NCI-H2029 (cell line): ENCODE measurements around the gene ITPRIPL1.

Experiments
- DNase-seq: peaks from one replicate; lab custom pipeline; 2025; lab: John Stamatoyannopoulos, UW

The ITPRIPL1 gene

GRCh38 chr2:96323849-96324248, 1.3 kb upstream of the ITPRIPL1 start:
- no peak for DNase-seq

DNA sequence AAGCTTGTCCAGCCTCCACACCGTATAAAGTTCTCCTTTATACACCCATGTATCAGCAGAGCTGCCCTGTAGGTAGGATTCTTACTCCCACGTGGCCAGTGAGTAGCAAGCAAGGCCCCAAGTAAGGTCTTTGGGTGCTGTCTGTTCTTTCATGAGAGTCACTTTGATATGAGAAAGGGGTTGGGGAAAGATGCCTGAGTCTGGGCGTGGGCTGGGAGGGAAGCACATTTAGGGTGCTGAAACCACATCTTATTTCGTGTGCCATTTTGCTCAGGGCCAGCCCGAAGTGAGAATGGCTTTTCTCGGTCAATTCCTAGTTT, 436 bp upstream of the ITPRIPL1 start:
- DNase-seq = no peak

DNA sequence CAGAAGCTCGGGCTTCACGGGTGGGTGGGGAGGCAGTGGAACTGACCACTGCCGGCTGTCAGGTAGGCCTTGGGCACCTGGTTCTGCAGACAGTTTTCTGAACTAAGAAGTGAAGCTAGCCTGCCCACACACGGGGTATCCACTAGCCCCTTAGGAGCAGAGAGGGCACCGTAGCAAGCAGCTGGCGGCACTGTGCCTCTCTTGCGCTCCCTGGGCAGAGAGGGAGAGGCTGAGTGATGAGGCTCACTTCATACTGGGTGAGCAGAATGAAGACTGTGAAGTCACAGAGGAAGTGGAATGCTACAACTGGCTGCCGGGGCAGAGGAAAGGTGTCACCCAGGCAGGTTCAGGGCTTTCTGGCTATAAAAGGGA, 753 bp downstream of the ITPRIPL1 start:
- no peak for DNase-seq

DNA sequence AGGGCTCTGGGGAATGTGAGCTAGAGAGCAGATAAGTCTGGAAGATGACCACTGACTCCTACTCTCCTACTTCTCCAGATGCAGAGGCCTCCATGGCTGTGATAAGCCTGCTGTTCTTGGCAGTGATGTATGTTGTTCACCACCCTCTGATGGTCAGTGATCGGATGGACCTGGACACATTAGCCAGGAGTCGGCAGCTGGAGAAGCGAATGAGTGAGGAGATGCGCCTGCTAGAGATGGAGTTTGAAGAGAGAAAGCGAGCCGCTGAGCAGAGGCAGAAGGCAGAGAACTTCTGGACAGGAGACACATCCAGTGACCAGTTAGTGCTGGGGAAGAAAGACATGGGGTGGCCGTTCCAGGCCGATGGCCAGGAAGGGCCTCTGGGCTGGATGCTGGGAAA, 1.4 kb downstream of the ITPRIPL1 start:
- no peak for DNase-seq

- no peak for DNase-seq
Observed at GRCh38 chr2:96326990-96327820, 2.1 kb downstream of the ITPRIPL1 start.

- peak; percentile 69 for DNase-seq
Observed at GRCh38 chr2:96329456-96329855, 4.3 kb downstream of the ITPRIPL1 start.

GRCh38 chr2:96329874-96330273, 4.8 kb downstream of the ITPRIPL1 start:
- no peak for DNase-seq

DNA sequence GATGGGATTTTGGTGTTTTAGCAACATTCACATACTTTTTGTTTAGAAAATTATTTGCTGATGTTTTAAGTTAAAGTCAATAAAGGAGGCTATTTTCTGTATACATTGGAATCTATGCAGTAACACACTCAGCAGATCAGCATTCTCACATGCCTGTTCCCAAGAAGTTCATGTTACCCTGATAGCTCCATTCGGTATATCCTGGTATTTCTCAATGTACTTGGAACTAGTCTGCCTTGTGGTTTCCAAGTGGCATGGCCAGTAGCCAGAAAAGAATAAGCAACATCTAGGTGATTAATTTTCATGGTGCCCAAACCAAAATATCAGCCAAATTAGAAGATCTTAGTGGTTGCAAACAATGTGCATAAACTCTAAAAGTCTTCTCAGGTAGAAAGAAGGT, 5.3 kb downstream of the ITPRIPL1 start:
- peak; percentile 41 for DNase-seq

DNA sequence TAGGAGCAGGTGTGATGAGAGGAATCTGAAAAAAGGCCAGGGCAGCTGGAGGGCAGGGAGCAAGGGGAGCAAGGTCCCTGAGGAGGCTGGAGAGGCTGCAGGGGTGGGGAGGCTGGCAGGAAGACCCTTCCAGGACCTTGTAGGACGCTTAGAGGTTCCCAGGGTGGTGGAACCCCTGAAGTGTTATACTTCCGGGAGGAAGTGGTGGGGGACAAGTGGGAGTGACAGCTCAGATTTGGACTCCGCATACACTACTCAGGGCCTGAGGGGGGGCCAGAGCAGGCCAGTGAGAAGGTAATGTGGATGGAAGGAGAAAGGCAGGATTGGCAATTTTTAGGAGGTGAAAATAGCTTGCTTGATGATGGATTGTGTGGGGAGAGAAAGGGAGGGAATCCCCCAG, 8.6 kb downstream of the ITPRIPL1 start:
- no peak for DNase-seq

DNA sequence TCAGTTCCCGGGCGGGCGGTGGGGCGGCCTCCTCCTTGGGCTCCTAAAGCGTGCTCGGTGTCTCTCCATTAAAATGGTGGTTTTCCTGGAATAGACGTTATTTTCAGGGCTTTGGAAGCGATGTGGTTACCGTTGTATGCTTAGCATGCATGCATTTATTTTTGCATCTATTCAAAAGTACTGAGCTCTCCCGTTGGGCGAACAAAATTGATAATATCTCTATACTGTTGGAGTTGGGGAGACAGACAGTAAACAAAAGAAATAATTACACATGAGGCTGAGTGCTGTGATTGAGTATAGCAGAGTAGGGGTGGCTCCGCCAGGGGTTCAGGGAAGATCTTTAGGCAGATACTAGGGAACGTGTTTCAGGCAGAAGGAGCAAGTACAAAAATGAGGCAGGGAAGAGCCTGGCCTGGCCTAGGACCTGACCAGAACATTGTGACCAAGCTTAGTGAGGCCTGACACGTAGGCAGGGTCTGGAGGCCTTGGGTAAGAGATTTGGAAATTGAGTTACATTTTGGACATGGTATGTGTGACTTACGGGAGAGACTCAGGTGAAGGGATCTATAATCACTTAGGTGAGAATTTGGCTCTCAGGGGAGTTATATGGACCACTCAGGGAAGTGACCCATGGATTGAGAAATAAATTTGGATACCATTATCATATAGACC, 11.1 kb downstream of the ITPRIPL1 start:
- no peak for DNase-seq

DNA sequence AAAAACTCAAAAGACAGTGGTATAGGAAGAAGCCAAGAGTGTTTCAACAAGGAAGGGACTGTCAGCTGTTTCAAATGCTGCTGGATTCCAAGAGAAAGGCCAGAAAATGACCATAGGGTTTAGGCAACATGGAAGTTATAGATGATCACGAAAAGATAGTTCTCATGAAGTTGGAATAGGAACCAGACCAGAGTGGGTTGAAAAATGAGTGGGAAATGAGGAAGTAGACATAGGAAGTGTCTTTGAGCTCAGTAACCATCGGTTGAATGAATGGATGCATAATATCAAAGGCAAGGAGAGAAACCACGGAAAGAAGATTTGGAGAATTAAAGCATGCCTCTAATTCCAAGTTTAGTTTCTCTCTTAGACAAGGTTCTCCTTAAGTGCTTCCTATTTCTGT, 11.8 kb downstream of the ITPRIPL1 start:
- no peak for DNase-seq

DNA sequence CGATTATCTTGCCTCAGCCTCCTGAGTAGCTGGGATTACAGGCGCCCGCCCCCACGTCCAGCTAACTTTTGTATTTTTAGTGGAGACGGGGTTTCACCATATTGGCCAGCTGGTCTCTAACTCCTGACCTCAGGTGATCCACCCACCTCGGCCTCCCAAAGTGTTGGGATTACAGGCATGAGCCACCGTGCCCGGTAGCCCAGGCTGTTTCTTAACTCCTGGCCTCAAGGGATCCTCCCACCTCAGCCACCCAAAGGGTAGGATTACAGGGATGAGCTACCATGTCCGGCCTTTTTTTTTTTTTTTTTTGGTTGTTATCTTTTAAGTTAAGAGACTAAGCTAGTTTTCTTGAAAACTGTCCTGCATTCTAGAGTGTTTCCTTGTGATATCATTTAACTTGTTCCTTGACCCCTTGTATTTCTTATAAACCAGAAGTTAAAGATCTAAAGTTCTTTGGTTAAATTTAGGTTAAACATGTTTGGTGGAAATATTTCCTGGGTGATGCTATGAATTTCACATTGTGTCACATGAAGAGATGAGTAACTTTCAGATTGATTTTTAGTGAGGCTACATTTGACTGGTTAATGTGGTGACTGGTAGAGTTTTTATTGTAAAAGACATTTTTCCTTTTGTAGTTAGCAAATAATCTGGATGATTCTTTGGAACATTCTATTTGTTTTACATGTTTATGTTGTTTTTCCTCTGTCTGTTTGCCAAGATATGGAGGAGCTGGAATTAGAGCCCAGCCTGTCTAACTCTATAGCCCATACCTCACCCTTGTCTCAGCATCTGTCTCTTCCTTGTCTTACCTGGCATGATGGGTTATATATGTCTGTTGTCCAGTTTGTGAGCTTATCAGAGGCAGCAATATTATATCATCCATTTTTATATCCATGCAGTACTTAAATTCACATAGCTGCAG, 15.6 kb downstream of the ITPRIPL1 start:
- DNase-seq = no peak

DNA sequence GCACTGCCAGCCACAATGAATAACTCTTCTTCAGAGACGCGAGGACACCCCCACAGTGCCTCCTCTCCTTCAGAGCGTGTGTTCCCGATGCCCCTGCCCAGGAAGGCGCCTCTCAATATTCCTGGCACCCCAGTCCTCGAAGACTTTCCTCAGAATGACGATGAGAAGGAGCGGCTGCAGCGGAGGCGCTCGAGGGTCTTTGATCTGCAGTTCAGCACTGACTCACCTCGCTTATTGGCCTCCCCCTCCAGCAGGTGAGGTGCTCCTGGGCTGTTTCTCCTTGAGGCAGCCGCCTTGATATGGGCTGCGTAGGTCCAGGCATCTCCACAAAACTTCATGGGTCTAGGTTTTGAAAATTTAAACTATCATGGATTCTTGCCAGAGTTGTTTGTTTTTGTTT, 16.5 kb downstream of the ITPRIPL1 start:
- DNase-seq = no peak

DNA sequence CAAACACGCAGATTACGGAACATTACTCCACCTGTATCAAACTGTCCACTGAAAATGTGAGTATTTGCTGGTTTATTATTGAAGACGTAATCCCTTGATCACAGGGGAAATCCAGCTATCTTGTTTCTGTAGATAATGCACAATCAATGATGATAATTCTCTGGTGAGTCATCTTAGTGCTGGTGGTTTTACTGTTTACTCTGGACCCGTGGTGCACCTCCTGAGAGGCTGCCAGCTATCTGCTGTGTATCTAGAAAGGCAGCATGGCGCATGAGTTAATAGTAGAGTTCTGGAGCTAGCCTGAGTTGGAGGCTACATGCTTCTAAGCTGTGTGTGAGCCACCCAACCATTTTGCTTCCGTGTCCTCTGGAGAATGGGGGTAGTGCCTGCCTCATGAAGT, 17.0 kb downstream of the ITPRIPL1 start:
- no peak for DNase-seq

DNA sequence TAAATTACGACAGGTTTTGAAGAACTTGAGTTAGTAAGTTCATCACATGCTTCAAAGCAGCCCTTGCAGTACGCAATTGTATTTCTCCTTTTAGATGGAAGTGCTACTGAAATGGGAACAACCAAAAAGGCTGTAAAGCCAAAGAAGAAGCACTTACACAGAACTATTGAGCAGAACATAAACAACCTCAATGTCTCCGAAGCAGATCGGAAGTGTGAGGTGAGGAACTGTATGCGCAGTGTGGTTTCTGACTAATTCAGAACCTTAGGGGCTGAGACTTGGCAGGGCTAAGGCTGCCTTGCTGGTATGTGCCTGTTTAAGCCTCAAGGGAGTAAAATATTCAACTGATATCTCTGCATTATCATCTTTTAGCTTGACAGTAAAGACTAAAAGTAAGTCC, 18.9 kb downstream of the ITPRIPL1 start:
- no peak for DNase-seq

GRCh38 chr2:96345438-96345837, 20.3 kb downstream of the ITPRIPL1 start:
- no peak for DNase-seq

DNA sequence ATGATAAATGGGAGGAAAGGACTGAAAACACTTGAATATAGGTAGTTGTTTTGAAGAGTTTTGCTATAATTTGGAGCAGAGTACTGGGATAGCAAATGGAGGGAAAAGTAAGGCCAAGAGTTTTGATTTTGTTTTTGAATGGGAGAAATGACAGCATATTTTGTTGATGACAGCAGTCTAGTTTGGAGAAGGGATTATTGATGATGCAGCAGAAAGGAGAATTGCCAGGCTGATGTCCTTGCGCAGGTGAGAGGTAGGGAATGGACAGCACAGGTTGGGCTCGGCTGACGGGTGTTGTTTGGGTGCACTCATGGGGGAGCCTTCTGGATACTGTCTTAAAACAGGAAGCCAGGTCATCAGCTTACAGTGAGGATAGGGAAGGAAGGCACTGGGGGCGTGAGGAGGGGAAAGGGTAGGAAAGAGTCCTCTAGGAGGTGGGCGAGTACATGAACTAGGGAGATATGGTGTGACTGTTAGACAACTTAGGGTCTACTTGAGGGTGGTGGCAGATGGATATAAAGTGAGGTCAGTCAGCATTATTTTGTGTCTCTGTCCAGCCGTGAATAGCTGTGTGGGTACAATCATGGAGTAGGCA, 20.8 kb downstream of the ITPRIPL1 start:
- no peak for DNase-seq

GRCh38 chr2:96347395-96347794, 22.3 kb downstream of the ITPRIPL1 start:
- DNase-seq = no peak

- peak; percentile 96 for DNase-seq
Observed at GRCh38 chr2:96353032-96353561, 28.0 kb downstream of the ITPRIPL1 start.

- no peak for DNase-seq
Observed at GRCh38 chr2:96353606-96354101, 28.5 kb downstream of the ITPRIPL1 start.

DNA sequence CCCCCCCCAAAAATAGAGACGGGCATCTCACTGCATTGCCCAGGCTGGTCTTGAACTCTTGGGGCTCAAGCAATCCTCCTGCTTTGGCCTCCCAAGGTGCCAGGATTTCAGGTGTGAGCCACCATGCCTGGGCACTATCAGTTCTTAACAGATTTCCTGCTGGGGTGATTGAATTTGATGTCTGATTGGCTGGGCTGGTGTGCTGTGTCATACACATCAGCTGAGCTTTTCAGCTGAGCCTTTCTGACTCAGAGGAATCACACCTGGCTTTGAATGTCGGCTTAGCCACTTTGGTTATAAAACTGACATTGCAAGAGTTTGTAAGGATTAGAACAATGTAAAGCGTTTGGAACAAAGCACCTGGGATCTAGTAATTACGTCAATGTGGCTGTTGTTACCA, 29.4 kb downstream of the ITPRIPL1 start:
- DNase-seq = no peak

- DNase-seq = no peak
Observed at GRCh38 chr2:96356889-96357288, 31.8 kb downstream of the ITPRIPL1 start.
